Measurements from ENCODE around the gene UST.
"Not testable (repeated sequence)": the region's sequence is repeated elsewhere in the genome, so short reads cannot be mapped to it uniquely, and the experiment has no call there.

Gene UST

GRCh38 chr6:148874698-148875293 is 128.0 kb downstream of the UST start:
- DNase-seq = no peak

GRCh38 chr6:148878683-148879082 is 131.9 kb downstream of the UST start:
- DNase-seq = no peak

GRCh38 chr6:148880742-148881141 is 133.9 kb downstream of the UST start:
- not testable (repeated sequence) for DNase-seq

DNA sequence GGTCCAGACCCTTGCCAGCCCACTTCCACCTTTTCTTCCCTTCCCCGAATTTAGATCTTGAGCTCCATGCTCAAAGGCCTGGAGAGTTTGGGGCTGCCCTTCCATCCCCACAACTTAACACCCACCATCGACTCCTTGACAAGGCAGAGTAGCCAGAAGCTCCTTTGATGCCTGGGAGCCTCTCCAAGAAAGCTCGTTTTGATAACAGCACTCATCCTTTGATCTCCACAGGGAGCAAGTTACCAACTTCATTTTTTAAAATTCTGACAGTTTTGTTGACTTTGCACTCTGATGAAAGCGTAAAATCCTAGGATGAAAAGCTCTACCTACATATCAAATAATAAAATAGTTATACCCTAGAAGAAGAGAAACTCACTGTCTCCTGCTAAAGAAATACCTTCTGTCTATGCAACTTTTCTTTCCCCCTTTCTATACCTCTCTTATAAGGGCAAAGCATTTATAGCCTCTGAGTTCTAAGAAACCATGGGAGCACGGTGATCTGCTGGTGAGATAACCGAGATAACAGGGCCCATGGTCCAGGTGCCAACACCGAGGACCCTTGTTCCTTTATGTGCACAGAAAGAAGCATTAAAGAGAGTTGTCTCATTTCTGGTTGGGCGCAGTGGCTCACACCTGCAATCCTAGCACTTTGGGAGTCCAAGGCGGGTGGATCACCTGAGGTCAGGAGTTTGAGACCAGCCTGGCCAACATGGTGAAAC is 134.9 kb downstream of the UST start:
- DNase-seq = no peak

DNA sequence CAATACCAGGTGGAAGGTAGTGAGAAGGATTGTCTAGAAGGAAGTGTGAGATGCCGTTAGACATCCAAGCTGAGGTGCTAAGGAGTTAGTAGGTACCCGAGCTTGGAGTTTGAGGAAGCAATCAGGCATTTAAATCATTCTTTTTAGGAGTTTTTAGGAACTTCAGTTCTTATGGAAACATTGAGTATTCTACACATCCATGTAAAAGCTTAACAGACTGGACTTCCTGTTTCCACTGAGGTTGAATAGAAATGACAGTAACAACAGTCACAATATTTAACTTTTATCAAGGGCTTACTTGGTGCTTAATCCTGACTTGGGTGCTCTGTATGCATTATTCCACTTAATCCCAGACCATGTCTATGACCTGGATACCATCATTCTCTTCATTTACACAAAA is 136.4 kb downstream of the UST start:
- no peak for DNase-seq

DNA sequence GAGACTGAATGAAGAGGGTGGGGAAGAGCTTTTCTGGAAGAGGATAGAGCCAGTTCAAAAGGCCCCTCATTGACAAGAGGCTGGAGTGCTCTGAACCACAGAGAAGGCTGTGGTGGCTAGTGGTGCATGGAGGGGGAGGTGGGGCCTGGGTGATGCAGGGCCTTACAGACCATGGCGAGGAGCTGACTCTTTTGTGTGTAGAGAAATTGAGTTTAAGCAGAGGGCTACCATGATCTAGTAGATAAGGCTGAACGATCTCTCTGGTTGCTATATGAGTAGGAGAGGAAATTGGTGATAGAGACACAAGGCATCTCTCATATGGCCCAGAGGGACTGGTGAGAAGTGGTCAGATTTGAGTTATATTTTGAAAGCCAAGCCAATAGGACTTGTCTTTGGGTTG is 137.6 kb downstream of the UST start:
- no peak for DNase-seq

- no peak for DNase-seq
Measured at GRCh38 chr6:148885136-148885865, 138.5 kb downstream of the UST start.

- DNase-seq = no peak
Measured at GRCh38 chr6:148885925-148886845, 139.4 kb downstream of the UST start.

DNA sequence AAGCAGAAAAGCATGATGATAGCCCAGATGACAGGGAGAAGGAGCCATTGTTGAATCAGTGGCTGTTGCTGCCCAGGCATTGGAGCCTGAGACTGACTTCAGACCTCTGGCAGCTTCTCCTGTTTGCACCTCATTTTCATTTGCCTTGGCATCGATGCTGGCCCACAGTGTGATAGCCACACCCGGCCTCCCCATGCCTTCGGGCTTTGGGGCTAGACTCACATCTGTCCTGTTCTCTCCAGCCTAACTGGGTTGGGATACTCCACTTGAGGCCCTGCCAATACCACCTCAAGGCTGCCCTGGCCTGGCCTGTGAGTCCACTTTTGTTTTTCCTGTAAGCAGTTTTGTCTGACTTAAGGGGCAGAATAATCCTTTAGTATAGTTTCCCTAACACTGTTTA is 140.4 kb downstream of the UST start:
- no peak for DNase-seq

- no peak for DNase-seq
Measured at GRCh38 chr6:148888856-148889255, 142.0 kb downstream of the UST start.

DNA sequence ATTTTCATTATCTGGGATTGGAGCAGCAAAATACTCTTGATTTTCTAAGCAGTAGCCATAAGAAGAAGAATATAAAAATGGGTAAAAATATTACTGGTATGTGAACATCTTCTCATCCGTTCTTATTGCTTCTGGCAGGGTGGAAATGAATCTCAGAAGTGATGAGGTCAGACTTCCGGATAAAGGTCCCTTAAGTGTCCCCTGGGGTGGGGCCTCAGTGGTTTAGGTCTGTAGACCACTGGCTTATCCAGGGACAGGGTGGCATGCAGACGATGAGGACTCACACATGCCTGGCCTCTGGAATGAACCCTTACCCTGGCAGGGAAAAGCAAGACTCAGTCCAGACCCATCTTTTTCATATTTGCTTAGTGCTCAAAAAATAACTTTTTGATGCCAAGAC is 143.3 kb downstream of the UST start:
- no peak for DNase-seq

DNA sequence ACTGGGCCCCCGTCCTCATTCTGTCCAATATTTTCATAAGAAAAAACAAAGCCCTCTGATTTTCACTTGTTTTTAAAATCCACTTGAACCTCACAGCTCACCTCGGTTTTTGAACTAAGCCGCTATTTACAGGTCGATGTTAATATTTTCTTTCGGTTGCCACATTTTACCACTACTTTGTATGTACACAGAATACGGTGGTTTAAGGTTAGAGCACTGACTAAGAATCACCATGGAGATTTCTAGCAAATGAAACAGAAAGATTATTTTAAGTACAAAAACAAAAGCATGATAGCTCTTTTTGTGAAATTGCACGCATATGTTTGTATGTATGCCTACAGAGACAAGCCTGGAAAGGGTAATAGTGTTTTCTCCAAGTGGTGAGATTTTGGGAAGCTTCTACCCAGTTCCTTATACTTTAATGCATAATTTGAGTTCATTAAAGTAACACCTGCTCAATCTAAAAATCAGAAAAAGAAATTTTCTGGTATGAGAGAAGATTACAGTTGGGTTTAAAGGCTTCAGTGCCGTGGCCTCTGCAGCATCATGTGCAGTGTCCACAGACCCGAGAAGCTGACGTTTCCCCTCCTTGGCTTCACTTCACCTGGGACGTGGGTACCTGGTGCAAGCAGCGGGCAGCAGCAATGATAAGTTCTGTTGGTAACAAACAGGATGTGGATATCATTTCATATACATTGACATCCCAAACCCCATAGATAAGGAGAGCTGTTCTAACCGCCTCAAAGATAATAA is 144.0 kb downstream of the UST start:
- peak; percentile 8 for DNase-seq

GRCh38 chr6:148891405-148891783 is 144.6 kb downstream of the UST start:
- DNase-seq = no peak

DNA sequence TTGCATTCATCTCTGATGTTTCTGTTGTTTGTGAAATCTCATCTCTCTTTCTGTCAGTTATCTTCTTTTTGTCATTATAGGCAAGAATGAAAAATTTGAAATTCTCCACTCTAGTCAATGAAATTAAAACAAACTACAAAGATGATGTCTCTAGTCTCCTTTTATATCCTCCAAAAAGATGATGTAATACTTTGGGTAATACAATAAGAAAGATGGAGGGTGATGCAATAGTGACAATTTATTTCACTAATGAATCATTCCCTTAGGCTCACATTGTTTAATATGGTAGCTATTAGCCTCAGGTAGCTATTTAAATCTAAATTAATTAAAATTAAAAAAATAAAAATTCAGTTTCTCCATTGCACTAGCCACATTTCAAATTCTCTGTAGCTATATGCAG is 145.4 kb downstream of the UST start:
- DNase-seq = no peak

DNA sequence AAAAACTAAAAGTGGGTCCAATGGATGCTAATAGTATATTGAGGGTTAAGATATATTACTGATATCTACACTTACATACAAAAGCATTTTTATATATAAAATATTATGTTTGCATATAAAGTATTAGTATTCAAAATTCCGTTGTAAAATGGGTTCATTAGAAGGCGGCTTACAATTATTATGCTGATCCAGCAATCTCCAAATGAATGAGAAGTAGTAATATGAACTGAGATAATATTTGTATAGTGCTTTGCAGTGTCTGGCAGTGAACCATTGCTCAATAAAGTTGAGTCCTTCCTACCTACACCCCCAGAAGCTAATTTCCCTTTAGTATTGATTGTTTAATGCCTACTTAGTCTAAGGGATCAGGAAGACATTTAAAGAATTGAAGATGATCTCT is 146.2 kb downstream of the UST start:
- no peak for DNase-seq

GRCh38 chr6:148893481-148893880 is 146.7 kb downstream of the UST start:
- DNase-seq = no peak

GRCh38 chr6:148898376-148899014 is 151.7 kb downstream of the UST start:
- no peak for DNase-seq

- DNase-seq = no peak
Measured at GRCh38 chr6:148904896-148905870, 158.4 kb downstream of the UST start.

DNA sequence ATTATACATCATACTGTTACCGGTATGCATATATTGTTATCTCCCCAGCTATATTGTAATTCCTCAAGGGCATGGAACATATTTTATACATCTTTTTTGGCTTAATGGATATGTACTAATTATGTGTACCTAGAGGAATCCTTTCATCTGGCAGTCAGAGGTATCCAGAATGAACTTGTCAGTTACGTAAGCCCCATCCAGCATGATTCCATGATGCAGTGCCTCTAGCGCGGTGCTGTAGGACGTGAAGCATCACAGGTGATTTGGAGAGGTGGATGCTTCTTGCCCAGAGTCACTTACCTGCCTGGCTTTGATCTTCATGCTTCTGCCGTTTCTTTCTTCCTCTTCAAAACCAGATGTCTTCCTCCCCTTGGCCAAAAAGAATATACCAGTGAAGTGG is 159.1 kb downstream of the UST start:
- no peak for DNase-seq

DNA sequence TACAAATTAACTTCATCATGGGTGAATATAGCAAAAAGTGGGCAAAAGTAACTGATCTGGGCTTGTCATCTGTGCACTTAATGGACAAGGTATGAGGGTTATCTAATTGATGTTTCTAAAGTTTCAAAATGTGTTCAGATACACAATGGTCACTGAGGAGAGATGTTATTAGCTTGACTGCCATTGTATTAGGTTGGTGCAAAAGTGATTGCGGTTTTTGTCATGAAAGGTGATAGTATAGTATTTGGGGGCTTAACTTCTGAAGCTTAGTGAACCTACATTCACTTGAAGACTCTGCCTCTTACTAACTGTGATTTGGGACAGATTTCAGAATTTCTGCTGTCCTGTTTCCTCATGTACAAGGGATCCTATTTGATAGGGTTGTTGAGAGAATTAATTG is 159.6 kb downstream of the UST start:
- DNase-seq = no peak

DNA sequence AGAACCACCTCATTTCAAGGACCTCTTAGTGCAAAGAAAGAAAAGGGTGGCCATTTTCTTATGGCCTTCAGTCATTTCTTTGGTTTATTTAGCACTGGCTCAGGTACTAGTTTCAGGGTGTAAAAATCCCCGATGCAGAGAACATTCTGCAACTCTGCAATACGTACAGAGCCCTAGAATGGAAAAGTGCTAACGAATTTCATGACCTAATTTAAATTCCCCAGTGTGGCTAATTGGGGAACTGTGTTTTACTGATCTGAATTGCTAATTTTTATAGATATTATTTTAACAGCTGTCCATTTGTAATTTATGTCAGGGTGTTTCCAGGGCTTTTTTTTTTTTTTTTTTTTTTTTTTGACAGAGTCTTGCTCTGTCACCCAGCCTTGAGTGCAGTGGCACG is 160.7 kb downstream of the UST start:
- DNase-seq = no peak
